ENCODE measurements around the gene PPIP5K2. TPM values are rescaled to one million over a fixed set of nuclear protein-coding genes. Genes with fewer than 3 reads are reported as not detected.

Gene PPIP5K2
- polyA plus RNA-seq, 1 donor from 2014 or later, result 153 TPM

- H4K20me1 ChIP-seq (ENCODE audit: insufficient read depth), result no peaks in the 10 kb centered on the region
- H3K79me2 ChIP-seq (replicated peaks; ENCODE audit: insufficient read depth, low read length), result peaks cover 51% of the 10 kb centered on the region
- peaks cover 5% of the 10 kb centered on the region for H3K36me3 ChIP-seq (ENCODE audit: insufficient read depth, low read length)
- H3K4me3 ChIP-seq (ENCODE audit: low read length), result peak overlapping the region; percentile 75
- H3K27ac ChIP-seq (ENCODE audit: low read length), result no peak overlapping the region
- no peaks in the 10 kb centered on the region for H3K27me3 ChIP-seq (ENCODE audit: insufficient read depth, low read depth, low read length)
- TF ChIP-seq MXI1 (conservative IDR thresholded peaks at IDR 0.05; ENCODE audit: poor library complexity, severe bottlenecking) (no peak), RAD21 (conservative IDR thresholded peaks at IDR 0.05) (no peak), EZH2 (IDR thresholded peaks at IDR 0.05; ENCODE audit: borderline replicate concordance, insufficient read depth, low read length, poor library complexity, severe bottlenecking) (no peak), EP300 (conservative IDR thresholded peaks at IDR 0.05; ENCODE audit: poor library complexity, severe bottlenecking) (no peak), SMC3 (conservative IDR thresholded peaks at IDR 0.05; ENCODE audit: poor library complexity) (no peak), TAF1 (IDR thresholded peaks at IDR 0.05; ENCODE audit: low read depth) (no peak), POLR2AphosphoS5 (IDR thresholded peaks at IDR 0.05) (no peak)
- TF ChIP-seq, protein P1, sequence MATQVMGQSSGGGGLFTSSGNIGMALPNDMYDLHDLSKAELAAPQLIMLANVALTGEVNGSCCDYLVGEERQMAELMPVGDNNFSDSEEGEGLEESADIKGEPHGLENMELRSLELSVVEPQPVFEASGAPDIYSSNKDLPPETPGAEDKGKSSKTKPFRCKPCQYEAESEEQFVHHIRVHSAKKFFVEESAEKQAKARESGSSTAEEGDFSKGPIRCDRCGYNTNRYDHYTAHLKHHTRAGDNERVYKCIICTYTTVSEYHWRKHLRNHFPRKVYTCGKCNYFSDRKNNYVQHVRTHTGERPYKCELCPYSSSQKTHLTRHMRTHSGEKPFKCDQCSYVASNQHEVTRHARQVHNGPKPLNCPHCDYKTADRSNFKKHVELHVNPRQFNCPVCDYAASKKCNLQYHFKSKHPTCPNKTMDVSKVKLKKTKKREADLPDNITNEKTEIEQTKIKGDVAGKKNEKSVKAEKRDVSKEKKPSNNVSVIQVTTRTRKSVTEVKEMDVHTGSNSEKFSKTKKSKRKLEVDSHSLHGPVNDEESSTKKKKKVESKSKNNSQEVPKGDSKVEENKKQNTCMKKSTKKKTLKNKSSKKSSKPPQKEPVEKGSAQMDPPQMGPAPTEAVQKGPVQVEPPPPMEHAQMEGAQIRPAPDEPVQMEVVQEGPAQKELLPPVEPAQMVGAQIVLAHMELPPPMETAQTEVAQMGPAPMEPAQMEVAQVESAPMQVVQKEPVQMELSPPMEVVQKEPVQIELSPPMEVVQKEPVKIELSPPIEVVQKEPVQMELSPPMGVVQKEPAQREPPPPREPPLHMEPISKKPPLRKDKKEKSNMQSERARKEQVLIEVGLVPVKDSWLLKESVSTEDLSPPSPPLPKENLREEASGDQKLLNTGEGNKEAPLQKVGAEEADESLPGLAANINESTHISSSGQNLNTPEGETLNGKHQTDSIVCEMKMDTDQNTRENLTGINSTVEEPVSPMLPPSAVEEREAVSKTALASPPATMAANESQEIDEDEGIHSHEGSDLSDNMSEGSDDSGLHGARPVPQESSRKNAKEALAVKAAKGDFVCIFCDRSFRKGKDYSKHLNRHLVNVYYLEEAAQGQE (IDR thresholded peaks at IDR 0.05; ENCODE audit: borderline replicate concordance), result no peak
- TF ChIP-seq, protein P2, sequence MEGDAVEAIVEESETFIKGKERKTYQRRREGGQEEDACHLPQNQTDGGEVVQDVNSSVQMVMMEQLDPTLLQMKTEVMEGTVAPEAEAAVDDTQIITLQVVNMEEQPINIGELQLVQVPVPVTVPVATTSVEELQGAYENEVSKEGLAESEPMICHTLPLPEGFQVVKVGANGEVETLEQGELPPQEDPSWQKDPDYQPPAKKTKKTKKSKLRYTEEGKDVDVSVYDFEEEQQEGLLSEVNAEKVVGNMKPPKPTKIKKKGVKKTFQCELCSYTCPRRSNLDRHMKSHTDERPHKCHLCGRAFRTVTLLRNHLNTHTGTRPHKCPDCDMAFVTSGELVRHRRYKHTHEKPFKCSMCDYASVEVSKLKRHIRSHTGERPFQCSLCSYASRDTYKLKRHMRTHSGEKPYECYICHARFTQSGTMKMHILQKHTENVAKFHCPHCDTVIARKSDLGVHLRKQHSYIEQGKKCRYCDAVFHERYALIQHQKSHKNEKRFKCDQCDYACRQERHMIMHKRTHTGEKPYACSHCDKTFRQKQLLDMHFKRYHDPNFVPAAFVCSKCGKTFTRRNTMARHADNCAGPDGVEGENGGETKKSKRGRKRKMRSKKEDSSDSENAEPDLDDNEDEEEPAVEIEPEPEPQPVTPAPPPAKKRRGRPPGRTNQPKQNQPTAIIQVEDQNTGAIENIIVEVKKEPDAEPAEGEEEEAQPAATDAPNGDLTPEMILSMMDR (IDR thresholded peaks at IDR 0.05; ENCODE audit: poor library complexity, severe bottlenecking), result no peak
- no peaks in the 10 kb centered on the region for H3F3A ChIP-seq (ENCODE audit: insufficient read depth, low read length, poor library complexity, severe bottlenecking)
- H3K4me2 ChIP-seq (ENCODE audit: low read length), result peak overlapping the region; percentile 67
- no peaks in the 10 kb centered on the region for H3K9me2 ChIP-seq (ENCODE audit: insufficient read depth, low read length)
- H3K9ac ChIP-seq (ENCODE audit: low read length), result no peak overlapping the region
- H3K9me3 ChIP-seq (ENCODE audit: low read length), result no peaks in the 10 kb centered on the region
- no peak overlapping the region for H2AFZ ChIP-seq (ENCODE audit: low read depth, low read length)
Observed at GRCh38 chr5:103122242-103122641, 2.1 kb downstream of the PPIP5K2 start.

GRCh38 chr5:103126557-103126956 lies 6.5 kb downstream of the PPIP5K2 start:
- no peak overlapping the region for H2AFZ ChIP-seq (ENCODE audit: low read depth, low read length)
- no peak for TF ChIP-seq POLR2AphosphoS5 (IDR thresholded peaks at IDR 0.05)
- TF ChIP-seq, protein P2 (IDR thresholded peaks at IDR 0.05; ENCODE audit: poor library complexity, severe bottlenecking), result no peak
- TF ChIP-seq MXI1 (conservative IDR thresholded peaks at IDR 0.05; ENCODE audit: poor library complexity, severe bottlenecking), result no peak
- TF ChIP-seq EP300 (conservative IDR thresholded peaks at IDR 0.05; ENCODE audit: poor library complexity, severe bottlenecking), result no peak
- TF ChIP-seq SMC3 (conservative IDR thresholded peaks at IDR 0.05; ENCODE audit: poor library complexity), result no peak
- TF ChIP-seq, protein P1 (IDR thresholded peaks at IDR 0.05; ENCODE audit: borderline replicate concordance), result no peak
- no peak for TF ChIP-seq TAF1 (IDR thresholded peaks at IDR 0.05; ENCODE audit: low read depth)
- TF ChIP-seq EZH2 (IDR thresholded peaks at IDR 0.05; ENCODE audit: borderline replicate concordance, insufficient read depth, low read length, poor library complexity, severe bottlenecking), result no peak
- TF ChIP-seq RAD21 (conservative IDR thresholded peaks at IDR 0.05), result no peak
- H3K36me3 ChIP-seq (ENCODE audit: insufficient read depth, low read length), result peaks cover 5% of the 10 kb centered on the region
- H3K79me2 ChIP-seq (replicated peaks; ENCODE audit: insufficient read depth, low read length), result peaks cover 40% of the 10 kb centered on the region
- H3F3A ChIP-seq (ENCODE audit: insufficient read depth, low read length, poor library complexity, severe bottlenecking), result no peaks in the 10 kb centered on the region
- H4K20me1 ChIP-seq (ENCODE audit: insufficient read depth), result no peaks in the 10 kb centered on the region
- H3K27ac ChIP-seq (ENCODE audit: low read length), result no peak overlapping the region
- H3K27me3 ChIP-seq (ENCODE audit: insufficient read depth, low read depth, low read length), result no peaks in the 10 kb centered on the region
- no peaks in the 10 kb centered on the region for H3K9me2 ChIP-seq (ENCODE audit: insufficient read depth, low read length)
- H3K4me2 ChIP-seq (ENCODE audit: low read length), result no peak overlapping the region
- H3K9ac ChIP-seq (ENCODE audit: low read length), result no peak overlapping the region
- no peaks in the 10 kb centered on the region for H3K9me3 ChIP-seq (ENCODE audit: low read length)
- H3K4me3 ChIP-seq (ENCODE audit: low read length), result no peak overlapping the region
